ENCODE results near the gene AP1B1.

- no peak for TF ChIP-seq POLR2A (IDR thresholded peaks at IDR 0.05)
- TF ChIP-seq, protein P1, sequence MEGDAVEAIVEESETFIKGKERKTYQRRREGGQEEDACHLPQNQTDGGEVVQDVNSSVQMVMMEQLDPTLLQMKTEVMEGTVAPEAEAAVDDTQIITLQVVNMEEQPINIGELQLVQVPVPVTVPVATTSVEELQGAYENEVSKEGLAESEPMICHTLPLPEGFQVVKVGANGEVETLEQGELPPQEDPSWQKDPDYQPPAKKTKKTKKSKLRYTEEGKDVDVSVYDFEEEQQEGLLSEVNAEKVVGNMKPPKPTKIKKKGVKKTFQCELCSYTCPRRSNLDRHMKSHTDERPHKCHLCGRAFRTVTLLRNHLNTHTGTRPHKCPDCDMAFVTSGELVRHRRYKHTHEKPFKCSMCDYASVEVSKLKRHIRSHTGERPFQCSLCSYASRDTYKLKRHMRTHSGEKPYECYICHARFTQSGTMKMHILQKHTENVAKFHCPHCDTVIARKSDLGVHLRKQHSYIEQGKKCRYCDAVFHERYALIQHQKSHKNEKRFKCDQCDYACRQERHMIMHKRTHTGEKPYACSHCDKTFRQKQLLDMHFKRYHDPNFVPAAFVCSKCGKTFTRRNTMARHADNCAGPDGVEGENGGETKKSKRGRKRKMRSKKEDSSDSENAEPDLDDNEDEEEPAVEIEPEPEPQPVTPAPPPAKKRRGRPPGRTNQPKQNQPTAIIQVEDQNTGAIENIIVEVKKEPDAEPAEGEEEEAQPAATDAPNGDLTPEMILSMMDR (IDR thresholded peaks at IDR 0.05), result no peak
Observed at GRCh38 chr22:29310065-29310862, 78.1 kb downstream of the AP1B1 start.

All from esophagus squamous epithelium (tissue), 4 donors.